ENCODE data around the gene PPP6R1.

DNA sequence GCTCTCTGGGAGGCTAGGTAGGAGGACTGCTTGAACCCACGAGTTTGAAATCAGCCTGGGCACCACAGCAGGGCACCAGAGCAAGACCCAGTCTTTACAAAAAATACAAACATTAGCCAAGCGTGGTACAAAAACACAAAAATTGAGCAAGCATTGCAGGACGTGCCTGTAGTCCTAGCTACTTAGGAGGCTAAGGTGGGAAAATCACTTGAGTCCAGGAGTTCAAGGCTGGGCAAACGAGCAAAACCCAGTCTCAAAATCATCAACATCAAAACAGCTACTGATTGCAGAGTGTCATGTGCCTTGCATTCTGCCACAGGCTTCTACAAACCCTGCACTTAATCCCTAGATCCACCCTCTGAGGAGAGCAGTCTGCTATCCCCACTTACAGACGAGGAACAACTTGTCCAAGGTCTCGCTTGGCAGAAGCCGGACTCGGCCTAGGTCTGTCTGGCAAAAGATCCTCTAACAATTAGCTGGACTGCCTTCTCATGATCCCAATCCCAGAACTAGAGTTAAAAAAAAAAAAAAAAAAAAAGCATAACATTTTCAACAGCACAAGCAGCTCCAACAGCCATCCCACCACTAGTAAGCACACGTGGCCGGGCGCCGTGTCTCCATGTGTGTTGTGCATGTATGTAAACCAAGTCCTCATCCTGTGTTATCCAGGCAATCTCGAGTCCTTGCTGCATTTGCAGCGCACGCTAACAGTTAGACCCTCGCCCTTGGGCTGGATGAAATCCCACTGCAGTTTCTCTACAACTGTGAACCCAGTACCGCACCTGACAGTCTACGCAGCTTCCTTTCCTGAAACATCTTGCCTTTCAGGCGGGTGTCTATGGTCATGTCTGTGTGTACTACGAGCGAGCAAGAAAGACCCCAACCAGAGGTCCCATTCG, 2.0 kb downstream of the PPP6R1 start:
- TF ChIP-seq CTCF (IDR thresholded peaks at IDR 0.05) (no peak), POLR2A (IDR thresholded peaks at IDR 0.05) (no peak)
